CD14-positive monocyte (primary cell): ENCODE results near the gene GPC5. TPM values are rescaled to one million over a fixed set of nuclear protein-coding genes. Genes with fewer than 3 reads are reported as not detected.

Source experiments
- DNase-seq, 3 donors: peaks; one replicate each; pipeline ENCODE4 v3.0.0-alpha.2; 2011 to 2022
- H2AFZ ChIP-seq: 2 replicates; pipeline ENCODE4 v1.6.0; 2012; ENCODE audit warnings: mild to moderate bottlenecking, low read depth, low read length, inconsistent platforms; ENCODE audit not compliant: insufficient read depth, poor library complexity, severe bottlenecking
- H3K27ac ChIP-seq, 2 donors: 1 replicate in 1 of 2; 2 replicates in 1 of 2; pipeline ENCODE4 v1.5.1; 2012 to 2013; ENCODE audit warnings: low read length in 2 of 2, control low read depth in 1 of 2, inconsistent platforms in 1 of 2, low read depth in 1 of 2, mild to moderate bottlenecking in 1 of 2
- H3K27me3 ChIP-seq, 2 donors: one replicate each; pipeline versions ENCODE4 v1.6.0 to v1.6.1; 2011 to 2013; ENCODE audit warnings: low read length in 2 of 2; ENCODE audit not compliant: control insufficient read depth in 2 of 2, insufficient read depth in 2 of 2
- H3K36me3 ChIP-seq, 2 donors: replicated peaks in 1 of 2; 1 replicate in 1 of 2; 2 replicates in 1 of 2; pipeline versions ENCODE4 v1.5.1 to v1.6.1; 2012 to 2013; ENCODE audit warnings: low read length in 2 of 2, control low read depth in 1 of 2, inconsistent platforms in 1 of 2, mild to moderate bottlenecking in 1 of 2; ENCODE audit not compliant: insufficient read depth in 2 of 2, control insufficient read depth in 1 of 2
- H3K4me1 ChIP-seq, 2 donors: 1 replicate in 1 of 2; 2 replicates in 1 of 2; pipeline versions ENCODE4 v1.5.1 to v1.6.1; 2012 to 2013; ENCODE audit warnings: low read length in 2 of 2, control low read depth in 1 of 2, inconsistent platforms in 1 of 2, mild to moderate bottlenecking in 1 of 2, moderate library complexity in 1 of 2; ENCODE audit not compliant: insufficient read depth in 2 of 2, control insufficient read depth in 1 of 2
- H3K4me2 ChIP-seq: replicated peaks from 2 replicates; pipeline ENCODE3; 2012; ENCODE audit warnings: low read length, moderate library complexity, mild to moderate bottlenecking; ENCODE audit not compliant: poor library complexity, severe bottlenecking; ENCODE audit errors: extremely low read depth
- H3K4me3 ChIP-seq, 3 experiments: fragments of 200-600 bp in 1 of 3; sonication (generic) in 1 of 3; replicated peaks in 1 of 3; 1 replicate in 2 of 3; 2 replicates in 1 of 3; pipeline ENCODE4 v1.5.1; 2011 to 2013; ENCODE audit warnings: low read length in 3 of 3, mild to moderate bottlenecking in 3 of 3, control low read depth in 2 of 3, low read depth in 2 of 3, inconsistent platforms in 1 of 3, moderate library complexity in 1 of 3
- H3K79me2 ChIP-seq: 2 replicates; pipeline ENCODE4 v1.6.0; 2012; ENCODE audit warnings: mild to moderate bottlenecking, control low read depth, inconsistent platforms, low read length, moderate library complexity; ENCODE audit not compliant: insufficient read depth
- H3K9ac ChIP-seq: 2 replicates; pipeline ENCODE4 v1.6.0; 2017; ENCODE audit warnings: low read length, mild to moderate bottlenecking; ENCODE audit not compliant: insufficient read depth, poor library complexity, severe bottlenecking
- H3K9me3 ChIP-seq, 2 donors: replicated peaks in 1 of 2; 1 replicate in 1 of 2; 2 replicates in 1 of 2; pipeline versions ENCODE4 v1.5.1 to v1.6.1; 2012 to 2013; ENCODE audit warnings: low read length in 2 of 2, control low read depth in 1 of 2; ENCODE audit not compliant: control insufficient read depth in 1 of 2, insufficient read depth in 1 of 2
- H4K20me1 ChIP-seq: 2 replicates; pipeline ENCODE4 v1.6.0; 2012; ENCODE audit warnings: mild to moderate bottlenecking, low read length, control low read depth, moderate library complexity; ENCODE audit not compliant: insufficient read depth
- H3K27ac Mint-ChIP-seq, 7 donors: one replicate each; pipeline ENCODE4 v1.8.0; 2020; ENCODE audit warnings: mild to moderate bottlenecking in 7 of 7, mixed read lengths in 7 of 7, moderate library complexity in 6 of 7, inconsistent platforms in 2 of 7
- H3K27me3 Mint-ChIP-seq, 3 donors: one replicate each; pipeline ENCODE4 v1.8.0; 2021 to 2022; ENCODE audit warnings: low read depth in 3 of 3, mild to moderate bottlenecking in 3 of 3, mixed read lengths in 3 of 3, moderate library complexity in 3 of 3, inconsistent platforms in 1 of 3
- H3K36me3 Mint-ChIP-seq, 2 donors: one replicate each; pipeline ENCODE4 v1.8.0; 2020; ENCODE audit warnings: mixed read lengths in 2 of 2, inconsistent platforms in 1 of 2, mild to moderate bottlenecking in 1 of 2
- H3K4me1 Mint-ChIP-seq: one replicate; pipeline ENCODE4 v1.8.0; 2020; ENCODE audit warnings: mild to moderate bottlenecking, mixed read lengths
- H3K4me3 Mint-ChIP-seq, 2 donors: one replicate each; pipeline ENCODE4 v1.8.0; 2020; ENCODE audit warnings: mild to moderate bottlenecking in 2 of 2, mixed read lengths in 2 of 2, moderate library complexity in 1 of 2
- H3K9me3 Mint-ChIP-seq, 7 donors: one replicate each; pipeline ENCODE4 v1.8.0; 2020 to 2022; ENCODE audit warnings: mixed read lengths in 7 of 7, mild to moderate bottlenecking in 6 of 7, moderate library complexity in 6 of 7, inconsistent platforms in 2 of 7
- CTCF ChIP-seq: fragments of 200-600 bp; IDR thresholded peaks from one replicate; pipeline ENCODE4 v1.8.0; 2022; ENCODE audit warnings: antibody characterized with exemption, mild to moderate bottlenecking
- WGBS: methylation state at CpG from one replicate; pipeline ENCODE4 v1.1.5; 2013; ENCODE audit warnings: missing lambda C conversion rate; ENCODE audit not compliant: insufficient coverage; 5-methylcytosine and 5-hydroxymethylcytosine counted together
- intact Hi-C, 2 donors: fragments of 100-400 bp; cut with micrococcal nuclease; formaldehyde crosslinking; loops; one replicate each; pipeline versions ENCODE4 v1.15.0 to v1.15.1; 2023
- polyA minus RNA-seq: library from RNA; depleted of rRNA, polyadenylated mRNA; stranded (reverse); fragments of >200 nt; gene quantifications from 2 replicates; pipeline ENCODE4 v1.2.3, GENCODE V29; 2012
- polyA plus RNA-seq, 3 donors: library from polyadenylated mRNA; depleted of rRNA in 1 of 3; unstranded in 2 of 3; stranded (reverse) in 1 of 3; fragments of 300-500 nt in 2 of 3; fragments of >200 nt in 1 of 3; fragmentation: Illumina TruSeq in 2 of 3; gene quantifications; 1 replicate in 2 of 3; 2 replicates in 1 of 3; pipeline ENCODE4 v1.2.3, GENCODE V29; 2012 to 2021
- total RNA-seq, 12 experiments: library from RNA in 1 of 12; stranded (reverse) in 1 of 12; fragments of 120-200 nt in 1 of 12; gene quantifications; one replicate each; pipeline ENCODE4 v1.2.4 and lab custom pipeline; 2013 to 2026; ENCODE audit warnings: mixed read lengths in 6 of 12, inconsistent platforms in 1 of 12

Gene GPC5
- 0.12 TPM for total RNA-seq (2013)
- not detected for polyA plus RNA-seq
- not detected in 2 replicates for polyA minus RNA-seq
- 0 to 2.4 (median 0.13) reads per million in 11 experiments for total RNA-seq (lab: John Stamatoyannopoulos, UW)

- H3K9me3 ChIP-seq = peaks cover 0 to 5% of the 10 kb centered on the region in 2 donors
- H3K9me3 Mint-ChIP-seq = peaks cover 0 to 9% (median 4%) of the 10 kb centered on the region in 7 donors
- peak within 1 kb of the TSS; percentile 78 for H2AFZ ChIP-seq
- under 1% methylated on average over 74 of the region's 76 CpGs for WGBS
- H4K20me1 ChIP-seq = no peaks in the 10 kb centered on the region
- peak within 1 kb of the TSS; percentile 72 to 89 for H3K4me3 Mint-ChIP-seq
- H3K4me1 Mint-ChIP-seq = peaks cover 21% of the 10 kb centered on the region
- H3K9ac ChIP-seq = peak within 1 kb of the TSS; percentile 53
- peaks cover 45 to 64% (median 56%) of the 10 kb centered on the region in 3 donors for H3K27me3 Mint-ChIP-seq
- H3K27ac ChIP-seq = no peak within 1 kb of the TSS
- H3K4me2 ChIP-seq = peak within 1 kb of the TSS; percentile 87
- peaks cover 12 to 19% of the 10 kb centered on the region in 2 donors for H3K4me1 ChIP-seq
- H3K27me3 ChIP-seq = peaks cover 42 to 55% of the 10 kb centered on the region in 2 donors
- peak; percentile 56 to 74 (median 61) for DNase-seq
- no peaks in the 10 kb centered on the region for H3K79me2 ChIP-seq
- TF ChIP-seq CTCF = no peak
- H3K27ac Mint-ChIP-seq = peak within 1 kb of the TSS in 2 of 7 donors; percentile 3 to 79
- intact Hi-C loops = no loop called here
- H3K36me3 Mint-ChIP-seq = no peaks in the 10 kb centered on the region
- no peaks in the 10 kb centered on the region for H3K36me3 ChIP-seq
- peak within 1 kb of the TSS; percentile 32 to 73 (median 33) for H3K4me3 ChIP-seq
These were observed at the start of gene GPC5 for GRCh38 chr13:91398413-91399188. Gene GPC5, plus strand, starts transcription at chr13:91398621.

GRCh38 chr13:91348906-91349435, 49.5 kb upstream of the GPC5 start:
- Mint-ChIP-seq H3K27ac (peak overlapping the region; percentile 53 to 93 (median 86)), H3K9me3 (peaks cover 0 to 2% (median 0%) of the 10 kb centered on the region in 7 donors), H3K4me3 (peak overlapping the region; percentile 89 to 93), H3K4me1 (peaks cover 23% of the 10 kb centered on the region), H3K36me3 (peaks cover 22 to 24% of the 10 kb centered on the region in 2 donors), H3K27me3 (peaks cover 4 to 11% (median 6%) of the 10 kb centered on the region in 3 donors)
- Histone ChIP-seq H3K27ac (peak overlapping the region in 1 of 2 donors; percentile 46), H2AFZ (peak overlapping the region; percentile 78), H3K9ac (peak overlapping the region; percentile 75), H3K79me2 (peaks cover 32% of the 10 kb centered on the region), H3K4me1 (peaks cover 10 to 23% of the 10 kb centered on the region in 2 donors), H3K4me3 (peak overlapping the region; percentile 35 to 77 (median 76)), H3K36me3 (peaks cover 13 to 37% of the 10 kb centered on the region in 2 donors), H3K4me2 (peak overlapping the region; percentile 81), H3K27me3 (peaks cover 4 to 17% of the 10 kb centered on the region in 2 donors), H3K9me3 (no peaks in the 10 kb centered on the region), H4K20me1 (peaks cover 14% of the 10 kb centered on the region)
- WGBS = 0% methylated on average over 41 of the region's 46 CpGs
- peak; percentile 94 for TF ChIP-seq CTCF
- peak; percentile 81 to 86 (median 83) for DNase-seq
- intact Hi-C loops = loop anchor here (10.0 kb wide), 2 partner anchors 56 to 204 kb away; no protein-coding TSS in a partner anchor
